Measurements from ENCODE around the gene TFDP1. TPM values are rescaled to one million over a fixed set of nuclear protein-coding genes. Genes with fewer than 3 reads are reported as not detected.
A peak's percentile ranks its signal among the peaks of the same experiment; 100 is the strongest.

The TFDP1 gene
- total RNA-seq, 1 donor = 102 TPM

- DNase-seq (ENCODE audit: low read depth) = no peak
- no peak overlapping the region for H3K4me3 ChIP-seq (ENCODE audit: low read depth, low read length)
- TF ChIP-seq, protein P1, sequence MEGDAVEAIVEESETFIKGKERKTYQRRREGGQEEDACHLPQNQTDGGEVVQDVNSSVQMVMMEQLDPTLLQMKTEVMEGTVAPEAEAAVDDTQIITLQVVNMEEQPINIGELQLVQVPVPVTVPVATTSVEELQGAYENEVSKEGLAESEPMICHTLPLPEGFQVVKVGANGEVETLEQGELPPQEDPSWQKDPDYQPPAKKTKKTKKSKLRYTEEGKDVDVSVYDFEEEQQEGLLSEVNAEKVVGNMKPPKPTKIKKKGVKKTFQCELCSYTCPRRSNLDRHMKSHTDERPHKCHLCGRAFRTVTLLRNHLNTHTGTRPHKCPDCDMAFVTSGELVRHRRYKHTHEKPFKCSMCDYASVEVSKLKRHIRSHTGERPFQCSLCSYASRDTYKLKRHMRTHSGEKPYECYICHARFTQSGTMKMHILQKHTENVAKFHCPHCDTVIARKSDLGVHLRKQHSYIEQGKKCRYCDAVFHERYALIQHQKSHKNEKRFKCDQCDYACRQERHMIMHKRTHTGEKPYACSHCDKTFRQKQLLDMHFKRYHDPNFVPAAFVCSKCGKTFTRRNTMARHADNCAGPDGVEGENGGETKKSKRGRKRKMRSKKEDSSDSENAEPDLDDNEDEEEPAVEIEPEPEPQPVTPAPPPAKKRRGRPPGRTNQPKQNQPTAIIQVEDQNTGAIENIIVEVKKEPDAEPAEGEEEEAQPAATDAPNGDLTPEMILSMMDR (IDR thresholded peaks at IDR 0.05; ENCODE audit: insufficient read depth, low read length) = no peak
Observed at GRCh38 chr13:113582841-113583631, 1.5 kb upstream of the TFDP1 start.

GRCh38 chr13:113584870-113585671, 518 bp downstream of the TFDP1 start:
- TF ChIP-seq, protein P1 (IDR thresholded peaks at IDR 0.05; ENCODE audit: insufficient read depth, low read length) = no peak
- peak overlapping the region; percentile 70 for H3K4me3 ChIP-seq (ENCODE audit: low read depth, low read length)
- no peak for DNase-seq (ENCODE audit: low read depth)

DNA sequence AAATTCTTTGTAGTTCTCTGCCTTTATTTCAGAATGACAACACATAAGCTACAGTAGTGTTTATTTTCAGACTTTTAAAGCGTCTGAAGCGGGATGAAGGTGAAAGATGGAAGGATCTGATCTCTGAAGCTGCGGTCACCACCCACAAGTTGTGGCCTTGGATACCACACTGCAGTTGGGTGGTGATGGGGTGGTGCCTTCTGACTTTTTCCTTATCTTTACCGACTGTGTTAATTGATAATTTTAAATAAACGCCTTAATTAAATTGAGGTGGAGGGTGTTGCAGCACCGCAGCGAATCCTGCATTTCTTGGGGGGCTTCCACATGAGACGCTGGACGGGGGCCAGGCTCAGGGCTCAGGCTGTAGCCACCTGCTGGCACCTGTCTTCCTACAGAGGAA, 1.3 kb downstream of the TFDP1 start:
- H3K4me3 ChIP-seq (ENCODE audit: low read depth, low read length) = peak overlapping the region; percentile 70
- peak; percentile 10 for DNase-seq (ENCODE audit: low read depth)
- TF ChIP-seq, protein P1 (IDR thresholded peaks at IDR 0.05; ENCODE audit: insufficient read depth, low read length) = no peak

DNA sequence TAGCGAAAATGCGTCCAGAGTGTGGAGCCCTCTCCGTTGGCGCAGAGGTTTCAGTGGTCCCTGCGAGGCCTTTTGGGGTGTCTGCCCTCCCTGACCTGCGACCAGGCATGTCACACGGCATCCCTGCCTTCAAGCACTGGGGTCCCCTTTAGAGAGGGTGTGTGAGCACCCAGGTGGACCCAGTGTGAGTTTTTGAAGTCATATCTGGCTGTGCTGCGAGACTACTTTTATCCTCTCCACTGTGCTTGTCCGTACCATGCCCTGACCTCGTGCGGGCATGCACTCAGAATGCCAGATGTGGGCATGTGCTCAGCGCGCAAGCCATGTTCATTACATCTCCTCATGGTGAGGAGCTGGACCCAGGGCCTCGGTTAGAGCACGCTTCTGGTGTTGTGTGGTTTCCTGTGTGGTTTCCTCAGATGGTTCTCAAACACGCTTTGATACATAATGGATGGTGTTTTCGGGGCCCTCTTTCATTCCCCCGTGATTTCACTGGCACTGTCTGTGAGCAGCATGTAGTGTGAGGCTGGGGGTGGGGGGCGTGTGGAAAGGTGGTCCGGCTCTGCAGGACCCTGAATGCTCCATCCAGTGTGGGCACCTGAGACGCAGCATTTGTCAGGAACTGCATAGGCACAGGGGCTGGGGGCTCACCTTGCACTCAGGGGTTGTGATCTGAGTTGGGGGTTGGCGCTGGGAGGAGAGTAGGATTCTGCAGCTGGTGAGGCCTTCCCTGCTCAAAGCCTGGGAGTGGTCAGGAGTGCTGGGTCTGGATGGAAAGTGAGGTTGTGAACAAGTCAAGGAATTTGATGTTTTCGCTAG, 2.3 kb downstream of the TFDP1 start:
- no peak for DNase-seq (ENCODE audit: low read depth)
- TF ChIP-seq, protein P1 (IDR thresholded peaks at IDR 0.05; ENCODE audit: insufficient read depth, low read length) = no peak

GRCh38 chr13:113588394-113589111, 4.0 kb downstream of the TFDP1 start:
- H3K4me3 ChIP-seq (ENCODE audit: low read depth, low read length) = no peak overlapping the region
- DNase-seq (ENCODE audit: low read depth) = no peak
- TF ChIP-seq, protein P1 (IDR thresholded peaks at IDR 0.05; ENCODE audit: insufficient read depth, low read length) = no peak

More for the DNA sequence above, 2.3 kb downstream of the TFDP1 start:
- no peak overlapping the region for H3K4me3 ChIP-seq (ENCODE audit: low read depth, low read length)

All from fibroblast of the aortic adventitia (primary cell).